ENCODE data around the gene SGCA. TPM values are rescaled to one million over a fixed set of nuclear protein-coding genes. Genes with fewer than 3 reads are reported as not detected.

The SGCA gene
- total RNA-seq, 1 donor from 2014 or later, result 1.7 TPM

- CTCF ChIA-PET, result interaction anchor here (1.3 kb wide), 1 partner anchor 14 kb away, joined by 4 read pairs; no protein-coding TSS in a partner anchor
- no peak for TF ChIP-seq CTCF (IDR thresholded peaks at IDR 0.05)
These were observed 10.5 kb upstream of the SGCA start for GRCh38 chr17:50155115-50155819.

GRCh38 chr17:50157891-50158290 lies 7.9 kb upstream of the SGCA start:
- ChIA-PET CTCF (no interaction called here), POLR2A (no interaction called here)
- ATAC-seq (ENCODE audit: low read depth) (no peak), DNase-seq (no peak)
- Mint-ChIP-seq H3K36me3 (ENCODE audit: low read depth) (no peaks in the 10 kb centered on the region), H3K9me3 (no peaks in the 10 kb centered on the region), H3K27ac (peak overlapping the region; percentile 7), H3K4me3 (no peak overlapping the region), H3K27me3 (no peaks in the 10 kb centered on the region), H3K4me1 (peaks cover 33% of the 10 kb centered on the region)
- intact Hi-C loops (cut with micrococcal nuclease), result no loop called here
- no peak for TF ChIP-seq CTCF (IDR thresholded peaks at IDR 0.05)

More at GRCh38 chr17:50155115-50155819, 10.5 kb upstream of the SGCA start:
- DNase-seq (no peak), ATAC-seq (ENCODE audit: low read depth) (no peak)
- Mint-ChIP-seq H3K27ac (peak overlapping the region; percentile 50), H3K4me1 (peaks cover 23% of the 10 kb centered on the region), H3K9me3 (no peaks in the 10 kb centered on the region), H3K4me3 (no peak overlapping the region), H3K36me3 (ENCODE audit: low read depth) (peaks cover 10% of the 10 kb centered on the region), H3K27me3 (no peaks in the 10 kb centered on the region)
- intact Hi-C loops (cut with micrococcal nuclease), result no loop called here
- POLR2A ChIA-PET, result interaction anchor here (0.6 to 1.2 kb wide), 4 partner anchors 8 to 38 kb away, joined by 3 to 4 read pairs (median 4); no protein-coding TSS in a partner anchor

GRCh38 chr17:50161023-50161910 lies 4.5 kb upstream of the SGCA start:
- intact Hi-C loops (cut with micrococcal nuclease), result loop anchor here (1.0 to 10.0 kb wide), 5 partner anchors 13 to 136 kb away; no protein-coding TSS in a partner anchor
- H3K4me1 Mint-ChIP-seq, result peaks cover 48% of the 10 kb centered on the region
- CTCF ChIA-PET, result interaction anchor here (1.0 to 2.8 kb wide), 14 partner anchors 9 to 164 kb away, joined by 3 to 64 read pairs (median 10); partner anchors contain the start of genes PDK2, PPP1R9B and SAMD14
- H3K27ac Mint-ChIP-seq, result peak overlapping the region; percentile 42
- peak overlapping the region; percentile 73 for H3K4me3 Mint-ChIP-seq
- H3K9me3 Mint-ChIP-seq, result no peaks in the 10 kb centered on the region
- H3K36me3 Mint-ChIP-seq (ENCODE audit: low read depth), result no peaks in the 10 kb centered on the region
- DNase-seq, result peak; percentile 89
- POLR2A ChIA-PET, result interaction anchor here (0.6 to 2.8 kb wide), 5 partner anchors 10 to 68 kb away, joined by 4 to 61 read pairs (median 18); partner anchors contain the start of gene PPP1R9B
- ATAC-seq (ENCODE audit: low read depth), result peak; percentile 95
- TF ChIP-seq CTCF (IDR thresholded peaks at IDR 0.05), result peak; percentile 68
- H3K27me3 Mint-ChIP-seq, result no peaks in the 10 kb centered on the region

GRCh38 chr17:50161911-50162288 lies 3.9 kb upstream of the SGCA start:
- ChIA-PET CTCF (interaction anchor here (0.7 to 2.8 kb wide), 14 partner anchors 8 to 68 kb away, joined by 3 to 64 read pairs (median 10); partner anchors contain the start of genes PDK2, PPP1R9B and SAMD14), POLR2A (interaction anchor here (1.3 to 2.8 kb wide), 4 partner anchors 11 to 22 kb away, joined by 4 to 61 read pairs (median 20); partner anchors contain the start of gene PPP1R9B)
- intact Hi-C loops (cut with micrococcal nuclease), result loop anchor here (1.0 to 10.0 kb wide), 5 partner anchors 14 to 137 kb away; no protein-coding TSS in a partner anchor
- no peak for TF ChIP-seq CTCF (IDR thresholded peaks at IDR 0.05)
- ATAC-seq (ENCODE audit: low read depth), result no peak
- Mint-ChIP-seq H3K9me3 (no peaks in the 10 kb centered on the region), H3K27me3 (no peaks in the 10 kb centered on the region), H3K4me1 (peaks cover 48% of the 10 kb centered on the region), H3K4me3 (peak overlapping the region; percentile 73), H3K27ac (peak overlapping the region; percentile 25), H3K36me3 (ENCODE audit: low read depth) (no peaks in the 10 kb centered on the region)
- DNase-seq, result no peak

All from activated B cell treated with CpG ODN at 0.5 μM for 24 hours (primary cell).